C4-2B (cell line): ENCODE measurements around the gene FAM193A.

Source experiments
- H3K27ac ChIP-seq: fragments of 450-650 bp; 2 replicates; pipeline ENCODE4 v1.5.1; 2017
- CTCF ChIP-seq: fragments of 450-650 bp; conservative IDR thresholded peaks from 2 replicates; pipeline ENCODE4 v1.5.1; 2017; ENCODE audit warnings: mild to moderate bottlenecking
- ZFX ChIP-seq: fragments of 450-650 bp; IDR thresholded peaks from 2 replicates; pipeline ENCODE4 v1.6.1; 2017

The FAM193A gene

GRCh38 chr4:2551118-2551517 is 14.7 kb downstream of the FAM193A start:
- TF ChIP-seq CTCF = no peak
- TF ChIP-seq ZFX = no peak
- H3K27ac ChIP-seq = no peak overlapping the region

GRCh38 chr4:2552806-2553205 is 16.4 kb downstream of the FAM193A start:
- H3K27ac ChIP-seq = no peak overlapping the region
- TF ChIP-seq CTCF (no peak), ZFX (no peak)

- H3K27ac ChIP-seq = no peak overlapping the region
- TF ChIP-seq CTCF (no peak), ZFX (no peak)
These were observed 21.9 kb downstream of the FAM193A start for GRCh38 chr4:2558301-2558700.

GRCh38 chr4:2560167-2560566 is 23.7 kb downstream of the FAM193A start:
- no peak overlapping the region for H3K27ac ChIP-seq
- no peak for TF ChIP-seq ZFX
- no peak for TF ChIP-seq CTCF

GRCh38 chr4:2565533-2565932 is 29.1 kb downstream of the FAM193A start:
- no peak overlapping the region for H3K27ac ChIP-seq
- TF ChIP-seq CTCF (no peak), ZFX (no peak)

GRCh38 chr4:2570036-2570435 is 33.6 kb downstream of the FAM193A start:
- no peak for TF ChIP-seq CTCF
- no peak overlapping the region for H3K27ac ChIP-seq

- TF ChIP-seq ZFX (no peak), CTCF (no peak)
- H3K27ac ChIP-seq = no peak overlapping the region
These were observed 34.2 kb downstream of the FAM193A start for GRCh38 chr4:2570551-2571222.
